Left lung (tissue), 10 donors: ENCODE results near the gene SSH3. TPM values are rescaled to one million over a fixed set of nuclear protein-coding genes. Genes with fewer than 3 reads are reported as not detected.
"Not testable (repeated sequence)": the region's sequence is repeated elsewhere in the genome, so short reads cannot be mapped to it uniquely, and the experiment has no call there.

Experiments
- ATAC-seq: fragments of 200-7000 bp; cut with Tn5 transposase; one replicate; pipeline ENCODE4 v1.9.1; 2020; ENCODE audit warnings: moderate library complexity
- DNase-seq, 4 donors: peaks; one replicate each; pipeline ENCODE4 v3.0.0-alpha.2; 2013 to 2020
- H3K27ac ChIP-seq, 2 donors: fragments of 200-600 bp; sonication (generic) in 1 of 2; one replicate each; pipeline versions ENCODE4 v1.5.0 to v1.8.0; 2020 to 2021
- H3K27me3 ChIP-seq, 2 donors: fragments of 200-600 bp; sonication (generic) in 1 of 2; one replicate each; pipeline versions ENCODE4 v1.5.0 to v1.8.0; 2020 to 2021
- H3K36me3 ChIP-seq, 2 donors: fragments of 200-600 bp; sonication (generic) in 1 of 2; one replicate each; pipeline versions ENCODE4 v1.5.0 to v1.8.0; 2020 to 2021
- H3K4me1 ChIP-seq, 2 donors: fragments of 200-600 bp; one replicate each; pipeline ENCODE4 v1.8.0; 2021
- H3K4me3 ChIP-seq, 2 donors: fragments of 200-600 bp; sonication (generic) in 1 of 2; one replicate each; pipeline versions ENCODE4 v1.5.0 to v1.8.0; 2020 to 2021; ENCODE audit warnings: mild to moderate bottlenecking in 1 of 2
- H3K9me3 ChIP-seq, 2 donors: fragments of 200-600 bp; sonication (generic) in 1 of 2; one replicate each; pipeline versions ENCODE4 v1.5.0 to v1.8.0; 2020 to 2021
- intact Hi-C, 2 donors: fragments of 100-400 bp; cut with DNase I; formaldehyde crosslinking; loops; one replicate each; pipeline versions ENCODE4 v1.11.2 to v1.14.2; 2022
- polyA plus RNA-seq, 6 donors: library from polyadenylated mRNA; unstranded; fragments of 120-200 nt; gene quantifications; one replicate each; pipeline ENCODE4 v1.2.1, GENCODE V29; 2013; ENCODE audit not compliant: insufficient read length in 6 of 6
- total RNA-seq, 2 donors: library from RNA; stranded (reverse); fragmentation: NEBNext Ultra II Directional; extraction: Animal tissue kit (Norgen Biotek cat#: 25700); gene quantifications; one replicate each; pipeline ENCODE4 v1.2.1, GENCODE V29; 2021
- TF ChIP-seq, protein P1 (sequence below), 2 donors: fragments of 200-600 bp; sonication (generic) in 1 of 2; IDR thresholded peaks; one replicate each; pipeline versions ENCODE4 v1.5.0 to v1.8.0; 2021; ENCODE audit warnings: antibody characterized with exemption in 2 of 2
- donor health status: DM: no; HTN: yes; CAD: no.
- donor health status: DM: no; HTN: no; CAD: no.

The SSH3 gene
- total and polyA plus RNA-seq, 8 donors, result 23.0 to 44.9 (median 29.5) TPM

DNA sequence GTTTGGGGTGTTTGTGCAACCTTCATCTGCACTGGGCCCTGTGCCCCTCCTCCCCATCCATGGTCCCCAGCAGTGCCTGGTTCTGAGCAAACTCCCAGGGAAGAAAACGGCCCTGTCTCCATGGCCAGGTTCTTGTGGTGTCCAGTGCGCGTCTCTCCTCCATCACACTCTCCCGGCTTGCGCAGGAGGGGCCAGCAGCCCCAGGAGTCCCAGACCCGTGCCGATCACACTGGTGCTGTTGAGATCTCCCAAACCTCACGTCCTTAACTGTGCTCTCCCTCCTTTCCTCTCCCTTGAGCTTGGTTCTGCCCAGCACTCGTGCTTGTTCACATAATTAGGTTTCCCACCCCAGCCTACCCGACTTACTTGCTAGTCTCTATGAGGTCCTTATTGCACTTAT lies 48.0 kb upstream of the SSH3 start:
- H3K36me3 ChIP-seq, result peaks cover 0 to 72% of the 10 kb centered on the region in 2 donors

DNA sequence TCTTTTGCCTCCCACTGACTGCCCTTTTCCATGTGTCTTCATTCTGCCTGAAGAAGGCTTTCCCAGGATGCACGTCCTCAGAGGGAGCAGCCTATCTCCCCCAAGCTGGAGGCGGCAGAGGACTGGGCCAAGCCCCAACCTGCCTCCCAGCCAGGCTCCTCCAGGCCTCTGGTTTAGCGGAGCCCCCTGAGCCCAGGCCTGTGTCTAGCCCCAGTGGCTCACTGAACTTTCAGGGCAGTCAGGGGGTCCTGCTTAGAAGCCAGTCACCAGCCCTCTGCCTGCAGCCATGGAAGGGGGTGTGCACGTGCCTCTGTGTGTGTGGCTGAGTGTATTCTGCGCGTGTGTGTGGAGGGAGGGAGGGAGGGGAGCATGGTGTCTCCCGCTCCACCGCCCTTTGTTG lies 47.5 kb upstream of the SSH3 start:
- Histone ChIP-seq H3K9me3 (no peaks in the 10 kb centered on the region), H3K27me3 (no peaks in the 10 kb centered on the region), H3K4me3 (no peak overlapping the region), H3K36me3 (peaks cover 0 to 67% of the 10 kb centered on the region in 2 donors), H3K4me1 (peaks cover 3 to 26% of the 10 kb centered on the region in 2 donors), H3K27ac (no peak overlapping the region)
- ATAC-seq (no peak), DNase-seq (no peak)
- TF ChIP-seq, protein P1, sequence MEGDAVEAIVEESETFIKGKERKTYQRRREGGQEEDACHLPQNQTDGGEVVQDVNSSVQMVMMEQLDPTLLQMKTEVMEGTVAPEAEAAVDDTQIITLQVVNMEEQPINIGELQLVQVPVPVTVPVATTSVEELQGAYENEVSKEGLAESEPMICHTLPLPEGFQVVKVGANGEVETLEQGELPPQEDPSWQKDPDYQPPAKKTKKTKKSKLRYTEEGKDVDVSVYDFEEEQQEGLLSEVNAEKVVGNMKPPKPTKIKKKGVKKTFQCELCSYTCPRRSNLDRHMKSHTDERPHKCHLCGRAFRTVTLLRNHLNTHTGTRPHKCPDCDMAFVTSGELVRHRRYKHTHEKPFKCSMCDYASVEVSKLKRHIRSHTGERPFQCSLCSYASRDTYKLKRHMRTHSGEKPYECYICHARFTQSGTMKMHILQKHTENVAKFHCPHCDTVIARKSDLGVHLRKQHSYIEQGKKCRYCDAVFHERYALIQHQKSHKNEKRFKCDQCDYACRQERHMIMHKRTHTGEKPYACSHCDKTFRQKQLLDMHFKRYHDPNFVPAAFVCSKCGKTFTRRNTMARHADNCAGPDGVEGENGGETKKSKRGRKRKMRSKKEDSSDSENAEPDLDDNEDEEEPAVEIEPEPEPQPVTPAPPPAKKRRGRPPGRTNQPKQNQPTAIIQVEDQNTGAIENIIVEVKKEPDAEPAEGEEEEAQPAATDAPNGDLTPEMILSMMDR (IDR thresholded peaks at IDR 0.05), result no peak
- intact Hi-C loops, result no loop called here

More for the DNA sequence above, 48.0 kb upstream of the SSH3 start:
- intact Hi-C loops, result no loop called here
- ATAC-seq (no peak), DNase-seq (no peak)
- TF ChIP-seq, protein P1 (IDR thresholded peaks at IDR 0.05), result no peak
- no peak overlapping the region for H3K4me3 ChIP-seq
- H3K4me1 ChIP-seq, result peaks cover 3 to 23% of the 10 kb centered on the region in 2 donors
- no peaks in the 10 kb centered on the region for H3K27me3 ChIP-seq
- H3K9me3 ChIP-seq, result no peaks in the 10 kb centered on the region
- H3K27ac ChIP-seq, result no peak overlapping the region

GRCh38 chr11:67256477-67257135 lies 46.7 kb upstream of the SSH3 start:
- H3K4me3 ChIP-seq, result no peak overlapping the region
- intact Hi-C loops, result no loop called here
- no peaks in the 10 kb centered on the region for H3K9me3 ChIP-seq
- peaks cover 0 to 4% of the 10 kb centered on the region in 2 donors for H3K27me3 ChIP-seq
- TF ChIP-seq, protein P1 (IDR thresholded peaks at IDR 0.05), result no peak
- ATAC-seq (no peak), DNase-seq (no peak)
- H3K4me1 ChIP-seq, result peaks cover 3 to 33% of the 10 kb centered on the region in 2 donors
- peaks cover 0 to 59% of the 10 kb centered on the region in 2 donors for H3K36me3 ChIP-seq
- H3K27ac ChIP-seq, result no peak overlapping the region

DNA sequence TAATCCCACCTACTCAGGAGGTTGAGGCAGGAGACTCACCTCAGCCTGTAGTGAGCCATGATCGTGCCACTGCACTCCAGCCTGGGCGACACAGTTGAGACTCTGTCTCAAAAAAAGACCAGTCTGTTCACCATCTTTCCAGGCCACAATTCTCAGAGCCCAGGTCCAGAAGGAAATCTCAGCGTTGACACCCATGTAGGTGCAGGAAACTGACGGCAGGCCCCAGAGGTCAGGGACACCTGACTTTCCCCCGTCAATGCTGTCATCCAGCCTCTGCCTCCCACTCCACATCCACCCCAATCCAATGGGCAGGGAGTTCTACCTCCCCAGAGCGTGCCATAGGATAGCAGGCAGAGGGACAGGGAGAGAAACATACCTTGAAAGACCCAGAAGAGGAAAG lies 42.9 kb upstream of the SSH3 start:
- no peaks in the 10 kb centered on the region for H3K9me3 ChIP-seq
- peaks cover 16 to 38% of the 10 kb centered on the region in 2 donors for H3K4me1 ChIP-seq
- H3K4me3 ChIP-seq, result no peak overlapping the region
- ATAC-seq (no peak), DNase-seq (no peak)
- no peak overlapping the region for H3K27ac ChIP-seq
- TF ChIP-seq, protein P1 (IDR thresholded peaks at IDR 0.05), result no peak
- H3K27me3 ChIP-seq, result peaks cover 0 to 6% of the 10 kb centered on the region in 2 donors
- intact Hi-C loops, result loop anchor here in 1 of 2 donors (5.0 kb wide), 1 partner anchor 117 kb away; no protein-coding TSS in a partner anchor
- peaks cover 0 to 21% of the 10 kb centered on the region in 2 donors for H3K36me3 ChIP-seq

- not testable (repeated sequence) for H3K27me3 ChIP-seq, H3K9me3 ChIP-seq, H3K27ac ChIP-seq
- Histone ChIP-seq H3K4me3 (peak overlapping the region; percentile 1 to 22), H3K36me3 (peaks cover 0 to 15% of the 10 kb centered on the region in 2 donors), H3K4me1 (peaks cover 18 to 45% of the 10 kb centered on the region in 2 donors)
- ATAC-seq (peak; percentile 38), DNase-seq (peak in 2 of 4 donors; percentile 69 to 93)
- intact Hi-C loops, result loop anchor here in 1 of 2 donors (5.0 kb wide), 1 partner anchor 116 kb away; no protein-coding TSS in a partner anchor
Observed at GRCh38 chr11:67260885-67261639, 42.3 kb upstream of the SSH3 start.
